Ishikawa (cell line): Measurements from ENCODE around the gene PLPP1.

Experiments used
- CEBPB ChIP-seq: IDR thresholded peaks from 2 replicates; pipeline ENCODE4 v1.6.1; 2012
- CREB1 ChIP-seq: IDR thresholded peaks from 2 replicates; pipeline ENCODE4 v1.6.1; 2012; ENCODE audit warnings: low read depth
- EP300 ChIP-seq: IDR thresholded peaks from 2 replicates; pipeline ENCODE4 v1.6.1; 2012; ENCODE audit warnings: borderline replicate concordance
- NFIC ChIP-seq: IDR thresholded peaks from 2 replicates; pipeline ENCODE4 v1.6.1; 2012
- RAD21 ChIP-seq: IDR thresholded peaks from 2 replicates; pipeline ENCODE4 v1.6.1; 2012; ENCODE audit warnings: low read depth
- TCF12 ChIP-seq: IDR thresholded peaks from 2 replicates; pipeline ENCODE4 v1.6.1; 2012; ENCODE audit warnings: low read depth
- TEAD4 ChIP-seq: IDR thresholded peaks from 2 replicates; pipeline ENCODE4 v1.6.1; 2012
- YY1 ChIP-seq: IDR thresholded peaks from 2 replicates; pipeline ENCODE4 v1.6.1; 2012; ENCODE audit warnings: low read depth
- ZBTB7A ChIP-seq: IDR thresholded peaks from 2 replicates; pipeline ENCODE4 v1.6.1; 2012; ENCODE audit warnings: low read depth
- TF ChIP-seq, protein P1 (sequence below): IDR thresholded peaks from 2 replicates; pipeline ENCODE4 v1.6.1; 2012
- TF ChIP-seq, protein P2 (sequence below): IDR thresholded peaks from 2 replicates; pipeline ENCODE4 v1.6.1; 2012

DNA sequence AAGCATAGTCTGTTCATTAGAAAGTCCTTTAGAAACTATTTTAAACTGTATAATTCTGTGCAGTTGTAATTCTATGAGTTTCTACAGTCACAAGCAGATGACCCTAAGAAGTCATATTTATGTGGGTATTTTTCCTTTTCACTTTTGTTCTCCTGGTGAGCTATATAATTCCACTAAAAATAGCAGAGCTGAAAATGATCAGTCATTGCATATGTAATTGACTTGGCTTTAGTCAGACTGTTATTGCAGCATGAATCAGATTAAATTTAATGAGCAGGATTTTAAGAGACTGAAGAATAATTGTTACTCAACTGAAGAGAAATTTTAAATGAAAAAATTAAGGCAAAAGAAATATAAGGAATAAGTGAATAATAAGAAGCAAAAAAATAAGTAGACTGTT is 118.5 kb downstream of the PLPP1 start:
- no peak for TF ChIP-seq RAD21
- TF ChIP-seq, protein P1, sequence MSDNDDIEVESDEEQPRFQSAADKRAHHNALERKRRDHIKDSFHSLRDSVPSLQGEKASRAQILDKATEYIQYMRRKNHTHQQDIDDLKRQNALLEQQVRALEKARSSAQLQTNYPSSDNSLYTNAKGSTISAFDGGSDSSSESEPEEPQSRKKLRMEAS, result no peak
- no peak for TF ChIP-seq YY1
- TF ChIP-seq EP300, result no peak
- TF ChIP-seq ZBTB7A, result no peak
- TF ChIP-seq TEAD4, result no peak
- TF ChIP-seq NFIC, result no peak
- no peak for TF ChIP-seq CREB1
- TF ChIP-seq, protein P2, sequence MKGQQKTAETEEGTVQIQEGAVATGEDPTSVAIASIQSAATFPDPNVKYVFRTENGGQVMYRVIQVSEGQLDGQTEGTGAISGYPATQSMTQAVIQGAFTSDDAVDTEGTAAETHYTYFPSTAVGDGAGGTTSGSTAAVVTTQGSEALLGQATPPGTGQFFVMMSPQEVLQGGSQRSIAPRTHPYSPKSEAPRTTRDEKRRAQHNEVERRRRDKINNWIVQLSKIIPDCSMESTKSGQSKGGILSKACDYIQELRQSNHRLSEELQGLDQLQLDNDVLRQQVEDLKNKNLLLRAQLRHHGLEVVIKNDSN, result no peak
- TF ChIP-seq CEBPB, result no peak
- TF ChIP-seq TCF12, result no peak
